ENCODE measurements around the gene BANF1.

DNA sequence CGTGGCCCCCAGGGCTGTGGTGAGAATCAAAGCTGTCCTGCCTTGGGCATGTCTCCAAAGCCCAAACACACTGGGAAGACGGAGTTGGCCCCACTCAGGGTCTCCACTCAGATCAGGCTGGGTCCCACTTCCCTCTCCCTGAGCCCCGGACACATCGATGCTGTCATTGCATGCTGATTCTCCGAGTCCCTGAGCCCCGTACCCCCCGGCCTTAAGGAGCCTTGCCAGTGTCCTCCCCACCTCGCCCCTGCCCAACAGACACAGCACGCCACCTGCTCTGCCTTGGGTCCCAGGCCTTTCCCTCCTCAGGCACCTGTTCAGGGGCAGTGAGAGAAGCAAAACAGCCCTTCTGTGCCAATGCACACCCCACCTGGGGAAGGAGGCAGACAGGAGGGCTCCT lies 15.0 kb upstream of the BANF1 start:
- TF ChIP-seq YY1 (IDR thresholded peaks at IDR 0.05; ENCODE audit: low read depth) (no peak), FOXM1 (IDR thresholded peaks at IDR 0.05; ENCODE audit: borderline replicate concordance, low read depth) (no peak), TCF12 (IDR thresholded peaks at IDR 0.05; ENCODE audit: low read depth) (no peak), TEAD4 (IDR thresholded peaks at IDR 0.05) (no peak), TAF1 (IDR thresholded peaks at IDR 0.05; ENCODE audit: low read depth) (no peak), CREB1 (IDR thresholded peaks at IDR 0.05; ENCODE audit: low read depth) (no peak), EP300 (IDR thresholded peaks at IDR 0.05; ENCODE audit: borderline replicate concordance) (no peak), CEBPB (IDR thresholded peaks at IDR 0.05) (no peak), RAD21 (IDR thresholded peaks at IDR 0.05; ENCODE audit: low read depth) (no peak), USF1 (IDR thresholded peaks at IDR 0.05) (no peak)
- TF ChIP-seq, protein P1, sequence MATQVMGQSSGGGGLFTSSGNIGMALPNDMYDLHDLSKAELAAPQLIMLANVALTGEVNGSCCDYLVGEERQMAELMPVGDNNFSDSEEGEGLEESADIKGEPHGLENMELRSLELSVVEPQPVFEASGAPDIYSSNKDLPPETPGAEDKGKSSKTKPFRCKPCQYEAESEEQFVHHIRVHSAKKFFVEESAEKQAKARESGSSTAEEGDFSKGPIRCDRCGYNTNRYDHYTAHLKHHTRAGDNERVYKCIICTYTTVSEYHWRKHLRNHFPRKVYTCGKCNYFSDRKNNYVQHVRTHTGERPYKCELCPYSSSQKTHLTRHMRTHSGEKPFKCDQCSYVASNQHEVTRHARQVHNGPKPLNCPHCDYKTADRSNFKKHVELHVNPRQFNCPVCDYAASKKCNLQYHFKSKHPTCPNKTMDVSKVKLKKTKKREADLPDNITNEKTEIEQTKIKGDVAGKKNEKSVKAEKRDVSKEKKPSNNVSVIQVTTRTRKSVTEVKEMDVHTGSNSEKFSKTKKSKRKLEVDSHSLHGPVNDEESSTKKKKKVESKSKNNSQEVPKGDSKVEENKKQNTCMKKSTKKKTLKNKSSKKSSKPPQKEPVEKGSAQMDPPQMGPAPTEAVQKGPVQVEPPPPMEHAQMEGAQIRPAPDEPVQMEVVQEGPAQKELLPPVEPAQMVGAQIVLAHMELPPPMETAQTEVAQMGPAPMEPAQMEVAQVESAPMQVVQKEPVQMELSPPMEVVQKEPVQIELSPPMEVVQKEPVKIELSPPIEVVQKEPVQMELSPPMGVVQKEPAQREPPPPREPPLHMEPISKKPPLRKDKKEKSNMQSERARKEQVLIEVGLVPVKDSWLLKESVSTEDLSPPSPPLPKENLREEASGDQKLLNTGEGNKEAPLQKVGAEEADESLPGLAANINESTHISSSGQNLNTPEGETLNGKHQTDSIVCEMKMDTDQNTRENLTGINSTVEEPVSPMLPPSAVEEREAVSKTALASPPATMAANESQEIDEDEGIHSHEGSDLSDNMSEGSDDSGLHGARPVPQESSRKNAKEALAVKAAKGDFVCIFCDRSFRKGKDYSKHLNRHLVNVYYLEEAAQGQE (IDR thresholded peaks at IDR 0.05; ENCODE audit: low read depth): no peak
- TF ChIP-seq, protein P2, sequence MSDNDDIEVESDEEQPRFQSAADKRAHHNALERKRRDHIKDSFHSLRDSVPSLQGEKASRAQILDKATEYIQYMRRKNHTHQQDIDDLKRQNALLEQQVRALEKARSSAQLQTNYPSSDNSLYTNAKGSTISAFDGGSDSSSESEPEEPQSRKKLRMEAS (IDR thresholded peaks at IDR 0.05): no peak
